ENCODE data around the gene TLE1.
"Not testable (repeated sequence)": the region's sequence is repeated elsewhere in the genome, so short reads cannot be mapped to it uniquely, and the experiment has no call there.

The TLE1 gene

DNA sequence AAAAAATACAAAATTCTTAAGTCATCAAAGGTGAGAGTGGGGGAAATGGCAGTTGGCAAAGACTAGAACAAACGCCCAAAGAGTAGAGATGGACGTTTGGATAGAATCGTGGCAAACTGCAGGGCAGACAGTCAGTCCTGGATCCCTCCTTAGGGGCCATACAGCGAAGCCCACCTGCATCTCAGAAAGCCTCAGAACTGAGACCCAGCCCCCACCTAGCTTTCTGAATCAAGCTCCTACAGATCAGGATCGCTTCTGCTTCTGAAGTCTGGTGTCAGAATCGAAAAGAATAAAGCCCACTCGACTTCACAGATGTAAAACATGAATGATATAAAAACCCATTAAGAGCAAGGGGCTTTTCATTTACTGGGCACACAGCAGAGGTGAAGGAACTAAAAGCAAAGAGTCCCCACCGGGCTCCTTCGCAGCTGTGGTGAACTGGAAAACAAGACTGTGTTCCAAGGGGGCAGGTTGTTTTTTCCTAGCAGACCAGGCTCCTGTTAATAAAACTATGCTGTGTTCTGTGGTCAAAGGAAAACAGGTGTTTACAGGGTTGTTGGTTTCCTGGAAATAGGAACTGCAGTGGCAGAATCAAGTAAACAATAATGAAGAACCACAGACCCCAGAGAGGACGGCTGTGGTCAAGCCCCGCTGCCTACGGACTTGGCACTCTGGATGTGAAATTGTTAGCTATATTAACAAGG is 91.8 kb downstream of the TLE1 start:
- H3K27me3 Mint-ChIP-seq (ENCODE audit: low read depth): peaks cover 4% of the 10 kb centered on the region
- no peaks in the 10 kb centered on the region for H3K36me3 Mint-ChIP-seq (ENCODE audit: low read depth)
- no peaks in the 10 kb centered on the region for H3K9me3 Mint-ChIP-seq
- no peak overlapping the region for H3K27ac Mint-ChIP-seq
- H3K4me3 Mint-ChIP-seq: no peak overlapping the region
- H3K4me1 Mint-ChIP-seq (ENCODE audit: low read depth): no peaks in the 10 kb centered on the region

GRCh38 chr9:81596679-81597418 is 92.5 kb downstream of the TLE1 start:
- H3K36me3 Mint-ChIP-seq (ENCODE audit: low read depth): no peaks in the 10 kb centered on the region
- H3K4me3 Mint-ChIP-seq: no peak overlapping the region
- H3K4me1 Mint-ChIP-seq (ENCODE audit: low read depth): no peaks in the 10 kb centered on the region
- H3K27ac Mint-ChIP-seq: no peak overlapping the region
- H3K27me3 Mint-ChIP-seq (ENCODE audit: low read depth): peaks cover 4% of the 10 kb centered on the region
- H3K9me3 Mint-ChIP-seq: no peaks in the 10 kb centered on the region

DNA sequence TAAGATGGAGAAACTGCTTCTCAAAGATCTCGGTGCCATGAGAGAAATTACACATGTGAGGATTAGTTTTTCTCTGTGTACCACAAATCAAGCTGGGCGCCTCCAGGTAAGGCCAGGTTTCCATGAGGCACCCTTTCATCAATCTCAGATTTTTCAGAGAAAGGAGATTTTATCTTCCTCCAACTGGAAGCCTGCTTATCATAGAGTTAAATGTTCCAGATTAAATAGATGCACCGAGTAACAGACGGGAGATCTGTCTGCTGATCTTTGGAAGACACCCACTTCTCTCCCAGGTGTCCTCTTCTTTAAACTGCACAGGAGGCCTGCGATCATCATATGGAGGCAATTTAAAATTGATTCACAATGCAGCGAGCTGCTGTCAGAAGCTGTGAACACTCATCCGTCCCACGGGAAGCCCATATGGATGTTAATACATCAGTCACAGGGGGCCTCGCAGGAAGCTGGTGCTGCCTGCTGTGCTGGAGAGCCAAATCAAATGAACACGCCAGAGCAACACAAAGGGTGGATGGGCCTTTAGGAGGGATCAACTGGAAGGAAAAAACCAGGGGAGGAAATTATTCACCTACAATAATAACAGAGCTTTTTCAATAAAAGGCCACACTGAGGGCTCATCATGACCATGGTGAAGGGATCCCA is 93.3 kb downstream of the TLE1 start:
- Mint-ChIP-seq H3K27ac (no peak overlapping the region), H3K4me1 (ENCODE audit: low read depth) (no peaks in the 10 kb centered on the region)

GRCh38 chr9:81595293-81595692 is 94.1 kb downstream of the TLE1 start:
- not testable (repeated sequence) for H3K36me3 Mint-ChIP-seq (ENCODE audit: low read depth); H3K4me3 Mint-ChIP-seq; H3K4me1 Mint-ChIP-seq (ENCODE audit: low read depth); H3K27ac Mint-ChIP-seq; H3K9me3 Mint-ChIP-seq; H3K27me3 Mint-ChIP-seq (ENCODE audit: low read depth)

More for the DNA sequence above, 93.3 kb downstream of the TLE1 start:
- Mint-ChIP-seq H3K9me3 (no peaks in the 10 kb centered on the region), H3K4me3 (no peak overlapping the region), H3K36me3 (ENCODE audit: low read depth) (no peaks in the 10 kb centered on the region), H3K27me3 (ENCODE audit: low read depth) (peaks cover 4% of the 10 kb centered on the region)

GRCh38 chr9:81594415-81594814 is 94.9 kb downstream of the TLE1 start:
- no peak overlapping the region for H3K27ac Mint-ChIP-seq
- H3K4me1 Mint-ChIP-seq (ENCODE audit: low read depth): no peaks in the 10 kb centered on the region
- peaks cover 4% of the 10 kb centered on the region for H3K27me3 Mint-ChIP-seq (ENCODE audit: low read depth)
- H3K36me3 Mint-ChIP-seq (ENCODE audit: low read depth): no peaks in the 10 kb centered on the region
- H3K4me3 Mint-ChIP-seq: no peak overlapping the region
- no peaks in the 10 kb centered on the region for H3K9me3 Mint-ChIP-seq

DNA sequence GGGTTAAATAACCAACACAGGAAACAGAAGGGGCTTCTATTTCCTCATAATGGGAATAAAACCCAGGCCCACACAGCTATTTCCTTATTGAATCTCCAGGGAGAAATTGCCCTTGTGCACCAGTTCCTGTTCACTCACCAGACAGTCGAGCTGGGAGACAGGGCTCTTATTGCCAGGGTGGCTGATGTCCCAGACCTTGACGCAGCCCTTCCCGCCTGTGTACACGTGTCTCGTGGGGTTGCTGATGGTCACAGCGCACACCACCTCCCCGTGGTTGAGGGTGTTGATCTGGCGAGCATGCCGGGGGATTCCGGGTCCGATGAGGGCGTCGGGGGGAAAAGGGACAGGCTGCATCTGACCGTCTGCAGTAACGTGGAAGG is 96.5 kb downstream of the TLE1 start:
- H3K4me1 Mint-ChIP-seq (ENCODE audit: low read depth): no peaks in the 10 kb centered on the region
- H3K27ac Mint-ChIP-seq: no peak overlapping the region
- no peak overlapping the region for H3K4me3 Mint-ChIP-seq
- no peaks in the 10 kb centered on the region for H3K9me3 Mint-ChIP-seq
- H3K27me3 Mint-ChIP-seq (ENCODE audit: low read depth): peaks cover 4% of the 10 kb centered on the region
- H3K36me3 Mint-ChIP-seq (ENCODE audit: low read depth): no peaks in the 10 kb centered on the region

GRCh38 chr9:81591791-81592190 is 97.6 kb downstream of the TLE1 start:
- no peak overlapping the region for H3K27ac Mint-ChIP-seq
- no peaks in the 10 kb centered on the region for H3K4me1 Mint-ChIP-seq (ENCODE audit: low read depth)
- no peak overlapping the region for H3K4me3 Mint-ChIP-seq
- H3K9me3 Mint-ChIP-seq: no peaks in the 10 kb centered on the region
- H3K36me3 Mint-ChIP-seq (ENCODE audit: low read depth): no peaks in the 10 kb centered on the region
- no peaks in the 10 kb centered on the region for H3K27me3 Mint-ChIP-seq (ENCODE audit: low read depth)

DNA sequence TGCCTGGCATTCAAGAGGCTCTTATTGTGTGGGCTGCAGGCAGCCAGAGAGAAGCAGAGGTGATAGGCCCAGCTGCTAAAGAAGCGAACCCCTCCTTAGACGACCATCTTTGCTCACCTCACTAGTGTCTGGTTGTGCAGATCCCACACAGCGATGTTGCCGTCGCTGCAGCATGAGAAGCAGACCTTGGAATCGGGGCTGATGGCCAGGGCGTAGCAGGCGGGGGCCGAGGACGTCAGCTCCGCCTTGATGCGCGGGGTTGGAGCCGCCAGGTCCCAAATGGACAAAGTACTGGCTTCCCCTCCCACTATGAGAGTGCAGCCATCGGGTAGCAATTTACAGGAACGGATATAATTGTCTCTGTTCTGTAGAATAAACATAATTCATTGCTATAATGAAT is 98.7 kb downstream of the TLE1 start:
- no peaks in the 10 kb centered on the region for H3K27me3 Mint-ChIP-seq (ENCODE audit: low read depth)
- no peaks in the 10 kb centered on the region for H3K9me3 Mint-ChIP-seq
- H3K4me3 Mint-ChIP-seq: no peak overlapping the region
- no peaks in the 10 kb centered on the region for H3K36me3 Mint-ChIP-seq (ENCODE audit: low read depth)
- no peaks in the 10 kb centered on the region for H3K4me1 Mint-ChIP-seq (ENCODE audit: low read depth)
- no peak overlapping the region for H3K27ac Mint-ChIP-seq

- no peaks in the 10 kb centered on the region for H3K36me3 Mint-ChIP-seq (ENCODE audit: low read depth)
- H3K4me1 Mint-ChIP-seq (ENCODE audit: low read depth): no peaks in the 10 kb centered on the region
- H3K27me3 Mint-ChIP-seq (ENCODE audit: low read depth): no peaks in the 10 kb centered on the region
- H3K27ac Mint-ChIP-seq: no peak overlapping the region
- no peak overlapping the region for H3K4me3 Mint-ChIP-seq
- no peaks in the 10 kb centered on the region for H3K9me3 Mint-ChIP-seq
Observed at GRCh38 chr9:81589819-81590218, 99.5 kb downstream of the TLE1 start.

GRCh38 chr9:81589392-81589791 is 100.0 kb downstream of the TLE1 start:
- no peak overlapping the region for H3K4me3 Mint-ChIP-seq
- H3K36me3 Mint-ChIP-seq (ENCODE audit: low read depth): no peaks in the 10 kb centered on the region
- H3K27ac Mint-ChIP-seq: no peak overlapping the region
- H3K9me3 Mint-ChIP-seq: no peaks in the 10 kb centered on the region
- H3K27me3 Mint-ChIP-seq (ENCODE audit: low read depth): no peaks in the 10 kb centered on the region
- H3K4me1 Mint-ChIP-seq (ENCODE audit: low read depth): no peaks in the 10 kb centered on the region

DNA sequence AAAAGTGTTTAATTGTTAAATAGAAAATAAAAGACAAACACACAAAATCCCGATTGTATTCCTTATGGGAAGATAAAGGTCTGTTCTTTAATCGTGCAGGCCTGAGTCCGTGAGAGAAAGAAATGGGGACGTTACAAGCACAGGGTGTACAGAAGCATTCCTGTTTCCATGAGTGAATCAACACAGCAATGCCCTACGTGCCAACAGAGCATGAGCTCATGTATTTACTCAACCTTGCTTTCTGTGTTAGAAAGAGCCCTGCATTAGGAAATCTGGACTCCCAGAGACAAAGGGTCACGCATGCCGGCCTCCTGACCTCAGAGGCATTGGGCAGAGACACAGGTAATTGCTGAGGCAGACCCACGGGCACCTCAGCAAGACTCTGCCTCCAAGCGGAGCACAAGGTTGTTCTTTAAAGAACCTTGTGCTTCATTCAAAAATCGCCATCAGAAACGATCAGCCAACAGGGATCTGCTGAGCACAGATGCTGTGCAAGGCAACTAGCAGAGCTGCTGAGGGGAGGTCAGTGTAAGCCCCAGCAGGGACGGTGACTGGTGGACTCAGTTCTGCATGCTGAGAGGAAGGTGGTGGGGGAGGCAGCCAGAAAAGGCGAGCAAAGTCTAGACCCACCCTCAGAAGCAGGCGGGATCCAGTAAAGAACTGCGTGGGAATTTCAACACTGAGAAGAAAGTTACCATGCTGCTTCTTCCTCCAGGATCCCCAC is 101.0 kb downstream of the TLE1 start:
- H3K9me3 Mint-ChIP-seq: no peaks in the 10 kb centered on the region
- no peaks in the 10 kb centered on the region for H3K27me3 Mint-ChIP-seq (ENCODE audit: low read depth)
- no peaks in the 10 kb centered on the region for H3K36me3 Mint-ChIP-seq (ENCODE audit: low read depth)
- no peaks in the 10 kb centered on the region for H3K4me1 Mint-ChIP-seq (ENCODE audit: low read depth)
- no peak overlapping the region for H3K4me3 Mint-ChIP-seq
- no peak overlapping the region for H3K27ac Mint-ChIP-seq

- no peaks in the 10 kb centered on the region for H3K4me1 Mint-ChIP-seq (ENCODE audit: low read depth)
- H3K27me3 Mint-ChIP-seq (ENCODE audit: low read depth): no peaks in the 10 kb centered on the region
- no peaks in the 10 kb centered on the region for H3K36me3 Mint-ChIP-seq (ENCODE audit: low read depth)
- H3K4me3 Mint-ChIP-seq: no peak overlapping the region
- no peak overlapping the region for H3K27ac Mint-ChIP-seq
- no peaks in the 10 kb centered on the region for H3K9me3 Mint-ChIP-seq
Observed at GRCh38 chr9:81586786-81587185, 102.6 kb downstream of the TLE1 start.

DNA sequence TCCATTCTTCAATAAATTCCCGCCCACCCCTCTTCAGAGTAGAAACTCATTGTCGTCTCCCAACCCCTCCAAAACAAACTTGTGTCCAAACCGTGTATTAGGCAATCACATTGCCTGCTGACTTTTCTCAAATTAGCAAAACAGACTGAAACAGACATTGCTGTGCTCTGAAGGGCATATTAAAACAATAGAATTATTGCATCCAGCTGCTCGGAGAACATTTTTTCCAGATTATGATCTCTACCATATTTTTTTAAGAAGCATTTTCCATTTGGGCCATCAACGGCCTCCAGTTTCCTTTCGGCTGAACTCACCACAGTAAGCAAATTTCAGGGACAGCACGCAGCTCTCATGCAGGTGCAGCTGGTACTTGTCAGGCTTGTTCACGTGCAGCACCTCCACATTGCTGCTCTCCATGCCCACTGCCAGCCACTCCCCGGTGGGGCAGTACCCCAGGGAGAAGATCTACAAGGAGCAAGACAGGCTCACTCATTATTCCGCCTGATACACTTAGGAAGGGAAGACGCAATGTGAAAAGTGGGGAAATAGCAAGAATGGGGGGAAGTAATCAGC is 104.1 kb downstream of the TLE1 start:
- no peak overlapping the region for H3K4me3 Mint-ChIP-seq
- H3K4me1 Mint-ChIP-seq (ENCODE audit: low read depth): no peaks in the 10 kb centered on the region
- H3K9me3 Mint-ChIP-seq: no peaks in the 10 kb centered on the region
- H3K36me3 Mint-ChIP-seq (ENCODE audit: low read depth): no peaks in the 10 kb centered on the region
- H3K27ac Mint-ChIP-seq: no peak overlapping the region
- H3K27me3 Mint-ChIP-seq (ENCODE audit: low read depth): no peaks in the 10 kb centered on the region

- Mint-ChIP-seq H3K27me3 (ENCODE audit: low read depth) (no peaks in the 10 kb centered on the region), H3K4me3 (no peak overlapping the region), H3K27ac (no peak overlapping the region), H3K9me3 (no peaks in the 10 kb centered on the region), H3K4me1 (ENCODE audit: low read depth) (no peaks in the 10 kb centered on the region), H3K36me3 (ENCODE audit: low read depth) (no peaks in the 10 kb centered on the region)
Observed at GRCh38 chr9:81584099-81584498, 105.2 kb downstream of the TLE1 start.

Measured in T-helper 1 cell treated with Interleukin-12 subunit alpha and Interleukin-12 subunit beta and Interleukin-4 antibody, amounts not matched to agents 30 μg/mL and 1 μg/mL, for 36 hours (primary cell).